ENCODE results near the gene ZNF526.

Gene ZNF526

GRCh38 chr19:42219812-42220750 is at the start of gene ZNF526:
Gene ZNF526 (plus strand): TSS chr19:42220312. CDS start chr19:42224404, 4,092 bp downstream.
- DNase-seq: peak; percentile 98

GRCh38 chr19:42170715-42171114 is 49.4 kb upstream of the ZNF526 start:
- DNase-seq: no peak

GRCh38 chr19:42172261-42172660 is 47.9 kb upstream of the ZNF526 start:
- DNase-seq: no peak

- no peak for DNase-seq
These were observed 46.4 kb upstream of the ZNF526 start for GRCh38 chr19:42173695-42174094.

- DNase-seq: no peak
These were observed 45.9 kb upstream of the ZNF526 start for GRCh38 chr19:42174188-42174587.

- DNase-seq: no peak
These were observed 45.0 kb upstream of the ZNF526 start for GRCh38 chr19:42174958-42175734.

GRCh38 chr19:42175952-42176648 is 44.0 kb upstream of the ZNF526 start:
- no peak for DNase-seq

- DNase-seq: no peak
These were observed 43.5 kb upstream of the ZNF526 start for GRCh38 chr19:42176649-42176989.

- peak; percentile 79 for DNase-seq
These were observed 43.0 kb upstream of the ZNF526 start for GRCh38 chr19:42176990-42177685.

GRCh38 chr19:42177686-42178019 is 42.5 kb upstream of the ZNF526 start:
- DNase-seq: no peak

GRCh38 chr19:42178791-42179674 is 41.1 kb upstream of the ZNF526 start:
- no peak for DNase-seq

GRCh38 chr19:42184401-42184861 is 35.7 kb upstream of the ZNF526 start:
- DNase-seq: peak; percentile 60 to 72

- peak; percentile 47 to 56 for DNase-seq
These were observed 34.8 kb upstream of the ZNF526 start for GRCh38 chr19:42185277-42185676.

- DNase-seq: no peak
These were observed 31.4 kb upstream of the ZNF526 start for GRCh38 chr19:42188665-42189064.

- no peak for DNase-seq
These were observed 31.0 kb upstream of the ZNF526 start for GRCh38 chr19:42189133-42189532.

GRCh38 chr19:42191330-42191729 is 28.8 kb upstream of the ZNF526 start:
- DNase-seq: no peak

GRCh38 chr19:42191855-42192254 is 28.3 kb upstream of the ZNF526 start:
- no peak for DNase-seq

GRCh38 chr19:42193294-42193693 is 26.8 kb upstream of the ZNF526 start:
- DNase-seq: no peak

- DNase-seq: no peak
These were observed 26.4 kb upstream of the ZNF526 start for GRCh38 chr19:42193706-42194105.

GRCh38 chr19:42196011-42197001 is 23.8 kb upstream of the ZNF526 start:
- DNase-seq: no peak

Measured in CD4-positive, alpha-beta T cell treated with Interleukin-1 beta for 1 hour (primary cell).